ENCODE results near the gene CDK13.

DNA sequence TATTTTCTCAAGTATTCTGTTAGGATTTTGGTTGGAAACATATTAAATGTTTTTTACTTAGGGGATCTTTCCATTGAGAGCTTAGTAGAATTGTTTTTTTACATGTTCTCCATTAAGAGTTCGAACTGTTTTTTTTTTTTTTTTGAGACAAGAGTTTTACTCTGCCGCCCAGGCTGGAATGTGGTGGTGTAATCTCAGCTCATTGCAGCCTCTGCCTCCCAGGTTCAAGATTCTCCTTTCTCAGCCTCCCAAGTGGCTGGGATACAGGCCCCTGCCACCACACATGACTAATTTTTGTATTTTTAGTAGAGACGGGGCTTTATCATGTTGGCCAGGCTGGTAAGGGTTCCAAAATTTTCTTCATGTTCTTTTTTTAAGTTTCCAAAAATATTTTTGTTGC, 151.1 kb downstream of the CDK13 start:
- no peak for TF ChIP-seq ZFP3 (CRISPR knock-in tag; IDR thresholded peaks at IDR 0.05)
- TF ChIP-seq BACH2 (CRISPR knock-in tag; IDR thresholded peaks at IDR 0.05; ENCODE audit: borderline replicate concordance), result no peak
- TF ChIP-seq, protein P1, sequence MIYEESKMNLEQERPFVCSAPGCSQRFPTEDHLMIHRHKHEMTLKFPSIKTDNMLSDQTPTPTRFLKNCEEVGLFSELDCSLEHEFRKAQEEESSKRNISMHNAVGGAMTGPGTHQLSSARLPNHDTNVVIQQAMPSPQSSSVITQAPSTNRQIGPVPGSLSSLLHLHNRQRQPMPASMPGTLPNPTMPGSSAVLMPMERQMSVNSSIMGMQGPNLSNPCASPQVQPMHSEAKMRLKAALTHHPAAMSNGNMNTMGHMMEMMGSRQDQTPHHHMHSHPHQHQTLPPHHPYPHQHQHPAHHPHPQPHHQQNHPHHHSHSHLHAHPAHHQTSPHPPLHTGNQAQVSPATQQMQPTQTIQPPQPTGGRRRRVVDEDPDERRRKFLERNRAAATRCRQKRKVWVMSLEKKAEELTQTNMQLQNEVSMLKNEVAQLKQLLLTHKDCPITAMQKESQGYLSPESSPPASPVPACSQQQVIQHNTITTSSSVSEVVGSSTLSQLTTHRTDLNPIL (CRISPR knock-in tag; IDR thresholded peaks at IDR 0.05; ENCODE audit: low read depth), result no peak
- no peak for TF ChIP-seq ZFP30 (CRISPR knock-in tag; IDR thresholded peaks at IDR 0.05)
- TF ChIP-seq, protein P2, sequence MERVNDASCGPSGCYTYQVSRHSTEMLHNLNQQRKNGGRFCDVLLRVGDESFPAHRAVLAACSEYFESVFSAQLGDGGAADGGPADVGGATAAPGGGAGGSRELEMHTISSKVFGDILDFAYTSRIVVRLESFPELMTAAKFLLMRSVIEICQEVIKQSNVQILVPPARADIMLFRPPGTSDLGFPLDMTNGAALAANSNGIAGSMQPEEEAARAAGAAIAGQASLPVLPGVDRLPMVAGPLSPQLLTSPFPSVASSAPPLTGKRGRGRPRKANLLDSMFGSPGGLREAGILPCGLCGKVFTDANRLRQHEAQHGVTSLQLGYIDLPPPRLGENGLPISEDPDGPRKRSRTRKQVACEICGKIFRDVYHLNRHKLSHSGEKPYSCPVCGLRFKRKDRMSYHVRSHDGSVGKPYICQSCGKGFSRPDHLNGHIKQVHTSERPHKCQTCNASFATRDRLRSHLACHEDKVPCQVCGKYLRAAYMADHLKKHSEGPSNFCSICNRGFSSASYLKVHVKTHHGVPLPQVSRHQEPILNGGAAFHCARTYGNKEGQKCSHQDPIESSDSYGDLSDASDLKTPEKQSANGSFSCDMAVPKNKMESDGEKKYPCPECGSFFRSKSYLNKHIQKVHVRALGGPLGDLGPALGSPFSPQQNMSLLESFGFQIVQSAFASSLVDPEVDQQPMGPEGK (CRISPR knock-in tag; IDR thresholded peaks at IDR 0.05; ENCODE audit: borderline replicate concordance), result no peak
- no peak for TF ChIP-seq OSR1 (CRISPR knock-in tag; IDR thresholded peaks at IDR 0.05)
